ENCODE data around the gene TMTC3. TPM values are rescaled to one million over a fixed set of nuclear protein-coding genes. Genes with fewer than 3 reads are reported as not detected.
"Not testable (repeated sequence)": the region's sequence is repeated elsewhere in the genome, so short reads cannot be mapped to it uniquely, and the experiment has no call there.

The TMTC3 gene
- total and polyA plus RNA-seq, 2 donors (not counting 3 experiments of a cell fraction or from before 2014, with no cell fraction given): 7.8 to 36.5 TPM

GRCh38 chr12:88132392-88132791 is 9.7 kb upstream of the TMTC3 start:
- no peak overlapping the region for H3K4me3 ChIP-seq (replicated peaks in 1 of 3; ENCODE audit: insufficient read depth in 1 of 3, low read depth in 1 of 3, low read length in 3 of 3)
- no peaks in the 10 kb centered on the region for H3K9me1 ChIP-seq (replicated peaks; ENCODE audit: control insufficient read depth, extremely low read depth, insufficient read depth, low read length)
- H2AFZ ChIP-seq (ENCODE audit: low read depth, low read length): no peak overlapping the region
- peaks cover 0 to 5% of the 10 kb centered on the region in 2 experiments for H3K36me3 ChIP-seq (ENCODE audit: control insufficient read depth in 2 of 2, extremely low read depth in 1 of 2, insufficient read depth in 2 of 2, low read length in 2 of 2)
- H3K27ac ChIP-seq (ENCODE audit: insufficient read depth, low read depth, low read length): no peak overlapping the region
- ChIA-PET CTCF (interaction anchor here (1.5 kb wide), 1 partner anchor 885 kb away, joined by 3 read pairs; no protein-coding TSS in a partner anchor), POLR2A (no interaction called here)
- H4K20me1 ChIP-seq (replicated peaks; ENCODE audit: control insufficient read depth, extremely low read depth, insufficient read depth, low read length): no peaks in the 10 kb centered on the region
- intact Hi-C loops (cut with micrococcal nuclease): no loop called here
- H3K79me2 ChIP-seq (ENCODE audit: control insufficient read depth, insufficient read depth, low read length): no peaks in the 10 kb centered on the region
- H3K4me1 ChIP-seq (ENCODE audit: control insufficient read depth, extremely low read depth, insufficient read depth, low read length): no peaks in the 10 kb centered on the region
- peak; percentile 47 for FAIRE-seq
- dilution Hi-C loops (cut with MboI; ENCODE audit: extremely low pct_ligation_motif_present, low sequenced_read_pairs): no loop called here
- DNase-seq (ENCODE audit: low read depth, low spot score): no peak
- no peak for TF ChIP-seq FOS (IDR thresholded peaks at IDR 0.05; ENCODE audit: borderline replicate concordance, insufficient read depth, low read length)
- TF ChIP-seq POLR2A (IDR thresholded peaks at IDR 0.05; ENCODE audit: low read depth, low read length): no peak
- TF ChIP-seq JUN (IDR thresholded peaks at IDR 0.05; ENCODE audit: borderline replicate concordance, insufficient read depth, insufficient read length, low read depth): no peak
- TF ChIP-seq GATA2 (IDR thresholded peaks at IDR 0.05; ENCODE audit: insufficient read depth, insufficient read length, low read depth, low read length): no peak
- no peak for TF ChIP-seq MYC (IDR thresholded peaks at IDR 0.05; ENCODE audit: low read depth, low read length)
- TF ChIP-seq MAX (IDR thresholded peaks at IDR 0.05; ENCODE audit: insufficient read depth, insufficient read length): no peak
- no peak for TF ChIP-seq POLR2AphosphoS5 (IDR thresholded peaks at IDR 0.05; ENCODE audit: insufficient read depth, low read depth, low read length)
- no peak for TF ChIP-seq EZH2 (IDR thresholded peaks at IDR 0.05; ENCODE audit: borderline replicate concordance, low read depth, low read length, severe bottlenecking)
- no peak for TF ChIP-seq CTCF (IDR thresholded peaks at IDR 0.05; ENCODE audit: extremely low read depth in 1 of 2, insufficient read depth in 1 of 2, low read depth in 1 of 2, low read length in 2 of 2)
- no peaks in the 10 kb centered on the region for H3K27me3 ChIP-seq (ENCODE audit: control insufficient read depth in 2 of 2, insufficient read depth in 2 of 2, low read length in 2 of 2)
- no peaks in the 10 kb centered on the region for H3K9me3 ChIP-seq (replicated peaks; ENCODE audit: control insufficient read depth, insufficient read depth, low read length)
- no peak overlapping the region for H3K4me2 ChIP-seq (ENCODE audit: insufficient read depth, low read length)
- no TSS peak for BruUV-seq (replicated peaks)
- H3K9ac ChIP-seq (replicated peaks; ENCODE audit: extremely low read depth, insufficient read depth, low read length): no peak overlapping the region

- H3K36me3 ChIP-seq (ENCODE audit: control insufficient read depth in 2 of 2, extremely low read depth in 1 of 2, insufficient read depth in 2 of 2, low read length in 2 of 2); intact Hi-C loops (cut with micrococcal nuclease); H3K27ac ChIP-seq (ENCODE audit: insufficient read depth, low read depth, low read length); POLR2A ChIA-PET; H3K4me1 ChIP-seq (ENCODE audit: control insufficient read depth, extremely low read depth, insufficient read depth, low read length); DNase-seq (ENCODE audit: low read depth, low spot score); H3K79me2 ChIP-seq (ENCODE audit: control insufficient read depth, insufficient read depth, low read length); FAIRE-seq; H3K27me3 ChIP-seq (ENCODE audit: control insufficient read depth in 2 of 2, insufficient read depth in 2 of 2, low read length in 2 of 2); dilution Hi-C loops (cut with MboI; ENCODE audit: extremely low pct_ligation_motif_present, low sequenced_read_pairs); H3K4me2 ChIP-seq (ENCODE audit: insufficient read depth, low read length); BruUV-seq (replicated peaks); H3K9ac ChIP-seq (replicated peaks; ENCODE audit: extremely low read depth, insufficient read depth, low read length); H3K9me1 ChIP-seq (replicated peaks; ENCODE audit: control insufficient read depth, extremely low read depth, insufficient read depth, low read length); H2AFZ ChIP-seq (ENCODE audit: low read depth, low read length); H3K4me3 ChIP-seq (replicated peaks in 1 of 3; ENCODE audit: insufficient read depth in 1 of 3, low read depth in 1 of 3, low read length in 3 of 3); H4K20me1 ChIP-seq (replicated peaks; ENCODE audit: control insufficient read depth, extremely low read depth, insufficient read depth, low read length); H3K9me3 ChIP-seq (replicated peaks; ENCODE audit: control insufficient read depth, insufficient read depth, low read length): not testable (repeated sequence)
- CTCF ChIA-PET: interaction anchor here (1.5 kb wide), 1 partner anchor 884 kb away, joined by 3 read pairs; no protein-coding TSS in a partner anchor
Observed at GRCh38 chr12:88133181-88133580, 8.9 kb upstream of the TMTC3 start.

GRCh38 chr12:88139711-88140110 is 2.4 kb upstream of the TMTC3 start:
- H3K9me1 ChIP-seq (replicated peaks; ENCODE audit: control insufficient read depth, extremely low read depth, insufficient read depth, low read length); H3K36me3 ChIP-seq (ENCODE audit: control insufficient read depth in 2 of 2, extremely low read depth in 1 of 2, insufficient read depth in 2 of 2, low read length in 2 of 2); POLR2A ChIA-PET; H3K9me3 ChIP-seq (replicated peaks; ENCODE audit: control insufficient read depth, insufficient read depth, low read length); H4K20me1 ChIP-seq (replicated peaks; ENCODE audit: control insufficient read depth, extremely low read depth, insufficient read depth, low read length); dilution Hi-C loops (cut with MboI; ENCODE audit: extremely low pct_ligation_motif_present, low sequenced_read_pairs); H2AFZ ChIP-seq (ENCODE audit: low read depth, low read length); CTCF ChIA-PET; BruUV-seq (replicated peaks); H3K27ac ChIP-seq (ENCODE audit: insufficient read depth, low read depth, low read length); H3K27me3 ChIP-seq (ENCODE audit: control insufficient read depth in 2 of 2, insufficient read depth in 2 of 2, low read length in 2 of 2); H3K4me3 ChIP-seq (replicated peaks in 1 of 3; ENCODE audit: insufficient read depth in 1 of 3, low read depth in 1 of 3, low read length in 3 of 3); FAIRE-seq; H3K9ac ChIP-seq (replicated peaks; ENCODE audit: extremely low read depth, insufficient read depth, low read length); H3K4me2 ChIP-seq (ENCODE audit: insufficient read depth, low read length); DNase-seq (ENCODE audit: low read depth, low spot score): not testable (repeated sequence)
- intact Hi-C loops (cut with micrococcal nuclease): loop anchor here (5.0 kb wide), 3 partner anchors 158 to 758 kb away; no protein-coding TSS in a partner anchor
- H3K79me2 ChIP-seq (ENCODE audit: control insufficient read depth, insufficient read depth, low read length): peaks cover 17% of the 10 kb centered on the region
- H3K4me1 ChIP-seq (ENCODE audit: control insufficient read depth, extremely low read depth, insufficient read depth, low read length): peaks cover 15% of the 10 kb centered on the region

Measured in endothelial cell of umbilical vein (primary cell).